A673 (cell line): ENCODE data around the gene NANOS1. TPM values are rescaled to one million over a fixed set of nuclear protein-coding genes. Genes with fewer than 3 reads are reported as not detected.

Source experiments
- BruUV-seq: library from RNA; stranded (reverse); fragments of 400-500 nt; replicated peaks from 2 replicates; lab custom pipeline; 2021; lab: Mats Ljungman, UMichigan
- CTCF ChIA-PET: fragments of 300-600 bp; sonication (Branson Sonifier 250); formaldehyde crosslinking; loops from one replicate; lab custom pipeline; 2022; ENCODE audit warnings: antibody characterized with exemption; lab: Charles Lee
- POLR2A ChIA-PET: fragments of 300-600 bp; sonication (Branson Sonifier 250); formaldehyde crosslinking; loops from one replicate; lab custom pipeline; 2022; ENCODE audit warnings: antibody characterized with exemption; ENCODE audit not compliant: low non-redundant PET; lab: Charles Lee
- DNase-seq: peaks from one replicate; pipeline ENCODE4 v3.0.0-alpha.2; 2015; ENCODE audit warnings: low spot score
- H3K27ac ChIP-seq: fragments of 200-600 bp; sonication (generic); 2 replicates; pipeline ENCODE4 v1.5.1; 2016; ENCODE audit warnings: mixed run types, low read depth, mild to moderate bottlenecking, mixed read lengths, antibody characterized with exemption, low read length; ENCODE audit not compliant: poor library complexity, severe bottlenecking
- H3K27me3 ChIP-seq: fragments of 200-600 bp; sonication (generic); replicated peaks from 2 replicates; pipeline ENCODE4 v1.6.1; 2017; ENCODE audit warnings: mixed run types, low read depth, mild to moderate bottlenecking, mixed read lengths, antibody characterized with exemption, low read length; ENCODE audit not compliant: insufficient read depth, poor library complexity
- H3K36me3 ChIP-seq: fragments of 200-600 bp; sonication (generic); 2 replicates; pipeline ENCODE4 v1.6.1; 2016; ENCODE audit warnings: mixed run types, mild to moderate bottlenecking, mixed read lengths, antibody characterized with exemption, low read length; ENCODE audit not compliant: insufficient read depth, poor library complexity, severe bottlenecking
- H3K4me1 ChIP-seq: fragments of 200-600 bp; sonication (generic); 2 replicates; pipeline ENCODE4 v1.6.1; 2017; ENCODE audit warnings: mixed run types, mild to moderate bottlenecking, mixed read lengths, antibody characterized with exemption, low read length; ENCODE audit not compliant: insufficient read depth, poor library complexity, severe bottlenecking
- H3K4me3 ChIP-seq: fragments of 200-600 bp; sonication (generic); 2 replicates; pipeline ENCODE4 v1.5.1; 2016; ENCODE audit warnings: low read depth, mixed run types, mild to moderate bottlenecking, mixed read lengths, low read length; ENCODE audit not compliant: poor library complexity, severe bottlenecking
- H3K9me3 ChIP-seq: fragments of 200-600 bp; sonication (generic); 2 replicates; pipeline ENCODE4 v1.6.1; 2016; ENCODE audit warnings: mixed run types, low read depth, mild to moderate bottlenecking, mixed read lengths, antibody characterized with exemption, low read length; ENCODE audit not compliant: poor library complexity, severe bottlenecking
- CTCF ChIP-seq: fragments of 300-800, 200-600 bp; sonication (generic); conservative IDR thresholded peaks from 2 replicates; pipeline ENCODE4 v1.5.1; 2017; ENCODE audit warnings: low read depth, mild to moderate bottlenecking, antibody characterized with exemption, low read length, moderate library complexity, mixed read lengths
- EZH2 ChIP-seq: fragments of 200-600 bp; sonication (generic); IDR thresholded peaks from 2 replicates; pipeline ENCODE4 v1.6.1; 2017; ENCODE audit warnings: borderline replicate concordance, low read depth, mild to moderate bottlenecking, mixed read lengths, antibody characterized with exemption, low read length; ENCODE audit not compliant: poor library complexity, severe bottlenecking
- intact Hi-C: fragments of 100-400 bp; cut with micrococcal nuclease; formaldehyde crosslinking; loops from one replicate; pipeline ENCODE4 v1.10.0; 2022; ENCODE audit not compliant: unreplicated experiment
- total RNA-seq: library from RNA; stranded (reverse); gene quantifications from 2 replicates; pipeline ENCODE4 v1.2.3, GENCODE V29; 2021

NANOS1 gene
- total RNA-seq, 1 experiment from 2014 or later = 0.67 TPM

GRCh38 chr10:119001717-119002500 is 27.6 kb upstream of the NANOS1 start:
- DNase-seq = no peak
- Histone ChIP-seq H3K9me3 (no peaks in the 10 kb centered on the region), H3K4me3 (no peak overlapping the region), H3K4me1 (no peaks in the 10 kb centered on the region), H3K36me3 (no peaks in the 10 kb centered on the region), H3K27ac (no peak overlapping the region), H3K27me3 (peaks cover 26% of the 10 kb centered on the region)
- intact Hi-C loops = no loop called here
- ChIA-PET POLR2A (no interaction called here), CTCF (no interaction called here)
- BruUV-seq = no TSS peak
- TF ChIP-seq EZH2 (no peak), CTCF (no peak)

GRCh38 chr10:119003572-119004289 is 25.8 kb upstream of the NANOS1 start:
- DNase-seq = no peak
- BruUV-seq = no TSS peak
- TF ChIP-seq CTCF = no peak
- TF ChIP-seq EZH2 = no peak
- Histone ChIP-seq H3K27me3 (peaks cover 12% of the 10 kb centered on the region), H3K9me3 (no peaks in the 10 kb centered on the region), H3K27ac (no peak overlapping the region), H3K4me1 (no peaks in the 10 kb centered on the region), H3K36me3 (no peaks in the 10 kb centered on the region), H3K4me3 (no peak overlapping the region)
- POLR2A ChIA-PET = no interaction called here
- CTCF ChIA-PET = no interaction called here
- intact Hi-C loops = no loop called here

- Histone ChIP-seq H3K4me3 (no peak overlapping the region), H3K9me3 (no peaks in the 10 kb centered on the region), H3K27me3 (peaks cover 12% of the 10 kb centered on the region), H3K27ac (no peak overlapping the region), H3K36me3 (no peaks in the 10 kb centered on the region), H3K4me1 (no peaks in the 10 kb centered on the region)
- no TSS peak for BruUV-seq
- TF ChIP-seq CTCF (no peak), EZH2 (no peak)
- ChIA-PET POLR2A (no interaction called here), CTCF (no interaction called here)
- DNase-seq = no peak
- intact Hi-C loops = no loop called here
Observed at GRCh38 chr10:119005362-119006043, 24.0 kb upstream of the NANOS1 start.
